ENCODE data around the gene BAHCC1. TPM values are rescaled to one million over a fixed set of nuclear protein-coding genes. Genes with fewer than 3 reads are reported as not detected.
A peak's percentile ranks its signal among the peaks of the same experiment; 100 is the strongest.

BAHCC1 gene
- total and polyA plus RNA-seq, 9 of the 15 experiments (the other 6 are each of a cell fraction or from before 2014, with no cell fraction given), result 0.14 to 26.9 (median 5.0) TPM

DNA sequence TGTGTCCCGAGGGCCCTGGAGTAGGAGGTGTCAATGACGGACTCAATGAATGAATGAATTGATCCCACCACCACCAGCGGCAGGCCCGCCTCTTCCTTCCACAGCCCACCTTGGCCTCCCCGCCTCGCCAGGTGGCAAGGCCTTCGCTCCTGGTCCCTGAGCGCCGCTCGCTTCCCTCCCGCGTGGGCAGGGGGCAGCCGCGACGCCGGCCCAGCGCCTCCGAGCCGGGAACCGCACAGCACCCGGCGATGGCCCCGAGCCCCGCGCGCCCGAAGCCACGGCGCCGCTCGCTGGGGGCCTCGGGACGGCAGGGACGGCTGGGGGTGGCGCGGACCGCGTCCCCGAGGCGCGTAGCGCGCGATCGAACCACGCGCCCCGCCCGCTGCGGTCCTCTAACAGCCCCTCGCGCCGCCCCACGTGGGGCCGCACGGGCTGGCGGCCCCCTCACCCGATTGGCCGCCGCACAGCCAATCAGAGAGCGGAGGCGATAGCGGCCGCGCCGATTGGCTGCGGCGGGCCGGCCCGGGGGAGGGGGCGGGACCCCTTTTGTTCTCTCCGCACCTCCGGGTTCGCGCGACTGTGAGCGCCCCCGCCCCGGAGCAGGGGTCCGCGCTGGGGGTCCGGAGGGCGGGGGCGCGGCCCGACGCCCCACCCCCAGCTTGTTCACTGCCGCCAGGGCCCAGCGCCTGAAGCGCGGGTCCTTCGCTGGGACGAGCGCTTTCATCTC, 86.0 kb downstream of the BAHCC1 start (continued):
- TF ChIP-seq, protein P1, sequence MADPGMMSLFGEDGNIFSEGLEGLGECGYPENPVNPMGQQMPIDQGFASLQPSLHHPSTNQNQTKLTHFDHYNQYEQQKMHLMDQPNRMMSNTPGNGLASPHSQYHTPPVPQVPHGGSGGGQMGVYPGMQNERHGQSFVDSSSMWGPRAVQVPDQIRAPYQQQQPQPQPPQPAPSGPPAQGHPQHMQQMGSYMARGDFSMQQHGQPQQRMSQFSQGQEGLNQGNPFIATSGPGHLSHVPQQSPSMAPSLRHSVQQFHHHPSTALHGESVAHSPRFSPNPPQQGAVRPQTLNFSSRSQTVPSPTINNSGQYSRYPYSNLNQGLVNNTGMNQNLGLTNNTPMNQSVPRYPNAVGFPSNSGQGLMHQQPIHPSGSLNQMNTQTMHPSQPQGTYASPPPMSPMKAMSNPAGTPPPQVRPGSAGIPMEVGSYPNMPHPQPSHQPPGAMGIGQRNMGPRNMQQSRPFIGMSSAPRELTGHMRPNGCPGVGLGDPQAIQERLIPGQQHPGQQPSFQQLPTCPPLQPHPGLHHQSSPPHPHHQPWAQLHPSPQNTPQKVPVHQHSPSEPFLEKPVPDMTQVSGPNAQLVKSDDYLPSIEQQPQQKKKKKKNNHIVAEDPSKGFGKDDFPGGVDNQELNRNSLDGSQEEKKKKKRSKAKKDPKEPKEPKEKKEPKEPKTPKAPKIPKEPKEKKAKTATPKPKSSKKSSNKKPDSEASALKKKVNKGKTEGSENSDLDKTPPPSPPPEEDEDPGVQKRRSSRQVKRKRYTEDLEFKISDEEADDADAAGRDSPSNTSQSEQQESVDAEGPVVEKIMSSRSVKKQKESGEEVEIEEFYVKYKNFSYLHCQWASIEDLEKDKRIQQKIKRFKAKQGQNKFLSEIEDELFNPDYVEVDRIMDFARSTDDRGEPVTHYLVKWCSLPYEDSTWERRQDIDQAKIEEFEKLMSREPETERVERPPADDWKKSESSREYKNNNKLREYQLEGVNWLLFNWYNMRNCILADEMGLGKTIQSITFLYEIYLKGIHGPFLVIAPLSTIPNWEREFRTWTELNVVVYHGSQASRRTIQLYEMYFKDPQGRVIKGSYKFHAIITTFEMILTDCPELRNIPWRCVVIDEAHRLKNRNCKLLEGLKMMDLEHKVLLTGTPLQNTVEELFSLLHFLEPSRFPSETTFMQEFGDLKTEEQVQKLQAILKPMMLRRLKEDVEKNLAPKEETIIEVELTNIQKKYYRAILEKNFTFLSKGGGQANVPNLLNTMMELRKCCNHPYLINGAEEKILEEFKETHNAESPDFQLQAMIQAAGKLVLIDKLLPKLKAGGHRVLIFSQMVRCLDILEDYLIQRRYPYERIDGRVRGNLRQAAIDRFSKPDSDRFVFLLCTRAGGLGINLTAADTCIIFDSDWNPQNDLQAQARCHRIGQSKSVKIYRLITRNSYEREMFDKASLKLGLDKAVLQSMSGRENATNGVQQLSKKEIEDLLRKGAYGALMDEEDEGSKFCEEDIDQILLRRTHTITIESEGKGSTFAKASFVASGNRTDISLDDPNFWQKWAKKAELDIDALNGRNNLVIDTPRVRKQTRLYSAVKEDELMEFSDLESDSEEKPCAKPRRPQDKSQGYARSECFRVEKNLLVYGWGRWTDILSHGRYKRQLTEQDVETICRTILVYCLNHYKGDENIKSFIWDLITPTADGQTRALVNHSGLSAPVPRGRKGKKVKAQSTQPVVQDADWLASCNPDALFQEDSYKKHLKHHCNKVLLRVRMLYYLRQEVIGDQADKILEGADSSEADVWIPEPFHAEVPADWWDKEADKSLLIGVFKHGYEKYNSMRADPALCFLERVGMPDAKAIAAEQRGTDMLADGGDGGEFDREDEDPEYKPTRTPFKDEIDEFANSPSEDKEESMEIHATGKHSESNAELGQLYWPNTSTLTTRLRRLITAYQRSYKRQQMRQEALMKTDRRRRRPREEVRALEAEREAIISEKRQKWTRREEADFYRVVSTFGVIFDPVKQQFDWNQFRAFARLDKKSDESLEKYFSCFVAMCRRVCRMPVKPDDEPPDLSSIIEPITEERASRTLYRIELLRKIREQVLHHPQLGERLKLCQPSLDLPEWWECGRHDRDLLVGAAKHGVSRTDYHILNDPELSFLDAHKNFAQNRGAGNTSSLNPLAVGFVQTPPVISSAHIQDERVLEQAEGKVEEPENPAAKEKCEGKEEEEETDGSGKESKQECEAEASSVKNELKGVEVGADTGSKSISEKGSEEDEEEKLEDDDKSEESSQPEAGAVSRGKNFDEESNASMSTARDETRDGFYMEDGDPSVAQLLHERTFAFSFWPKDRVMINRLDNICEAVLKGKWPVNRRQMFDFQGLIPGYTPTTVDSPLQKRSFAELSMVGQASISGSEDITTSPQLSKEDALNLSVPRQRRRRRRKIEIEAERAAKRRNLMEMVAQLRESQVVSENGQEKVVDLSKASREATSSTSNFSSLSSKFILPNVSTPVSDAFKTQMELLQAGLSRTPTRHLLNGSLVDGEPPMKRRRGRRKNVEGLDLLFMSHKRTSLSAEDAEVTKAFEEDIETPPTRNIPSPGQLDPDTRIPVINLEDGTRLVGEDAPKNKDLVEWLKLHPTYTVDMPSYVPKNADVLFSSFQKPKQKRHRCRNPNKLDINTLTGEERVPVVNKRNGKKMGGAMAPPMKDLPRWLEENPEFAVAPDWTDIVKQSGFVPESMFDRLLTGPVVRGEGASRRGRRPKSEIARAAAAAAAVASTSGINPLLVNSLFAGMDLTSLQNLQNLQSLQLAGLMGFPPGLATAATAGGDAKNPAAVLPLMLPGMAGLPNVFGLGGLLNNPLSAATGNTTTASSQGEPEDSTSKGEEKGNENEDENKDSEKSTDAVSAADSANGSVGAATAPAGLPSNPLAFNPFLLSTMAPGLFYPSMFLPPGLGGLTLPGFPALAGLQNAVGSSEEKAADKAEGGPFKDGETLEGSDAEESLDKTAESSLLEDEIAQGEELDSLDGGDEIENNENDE (IDR thresholded peaks at IDR 0.05; ENCODE audit: low read depth, low read length), result no peak
- TF ChIP-seq TFAM (CRISPR knock-in tag; conservative IDR thresholded peaks at IDR 0.05) (no peak), SREBF1 (IDR thresholded peaks at IDR 0.05; ENCODE audit: borderline replicate concordance, low read depth, low read length) (no peak), GTF2E2 (tag; IDR thresholded peaks at IDR 0.05) (no peak), MYNN (IDR thresholded peaks at IDR 0.05) (no peak), MYNN (CRISPR knock-in tag; IDR thresholded peaks at IDR 0.05) (no peak), CREBBP (IDR thresholded peaks at IDR 0.05; ENCODE audit: low read depth, low read length) (no peak), ZNF354B (CRISPR knock-in tag; IDR thresholded peaks at IDR 0.05) (no peak), ZNF699 (CRISPR knock-in tag; IDR thresholded peaks at IDR 0.05; ENCODE audit: insufficient replicate concordance) (no peak), GABPB1 (CRISPR knock-in tag; IDR thresholded peaks at IDR 0.05) (no peak), RFX7 (CRISPR knock-in tag; IDR thresholded peaks at IDR 0.05) (no peak), PTTG1 (tag; IDR thresholded peaks at IDR 0.05; ENCODE audit: low read depth) (no peak), NFATC3 (IDR thresholded peaks at IDR 0.05) (no peak), RBBP5 (IDR thresholded peaks at IDR 0.05; ENCODE audit: borderline replicate concordance, insufficient read depth, low read length, poor library complexity, severe bottlenecking) (peak; percentile 41), SLC30A9 (CRISPR knock-in tag; IDR thresholded peaks at IDR 0.05) (no peak), LEF1 (IDR thresholded peaks at IDR 0.05) (no peak)
- TF ChIP-seq, protein P2, sequence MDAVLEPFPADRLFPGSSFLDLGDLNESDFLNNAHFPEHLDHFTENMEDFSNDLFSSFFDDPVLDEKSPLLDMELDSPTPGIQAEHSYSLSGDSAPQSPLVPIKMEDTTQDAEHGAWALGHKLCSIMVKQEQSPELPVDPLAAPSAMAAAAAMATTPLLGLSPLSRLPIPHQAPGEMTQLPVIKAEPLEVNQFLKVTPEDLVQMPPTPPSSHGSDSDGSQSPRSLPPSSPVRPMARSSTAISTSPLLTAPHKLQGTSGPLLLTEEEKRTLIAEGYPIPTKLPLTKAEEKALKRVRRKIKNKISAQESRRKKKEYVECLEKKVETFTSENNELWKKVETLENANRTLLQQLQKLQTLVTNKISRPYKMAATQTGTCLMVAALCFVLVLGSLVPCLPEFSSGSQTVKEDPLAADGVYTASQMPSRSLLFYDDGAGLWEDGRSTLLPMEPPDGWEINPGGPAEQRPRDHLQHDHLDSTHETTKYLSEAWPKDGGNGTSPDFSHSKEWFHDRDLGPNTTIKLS (IDR thresholded peaks at IDR 0.05; ENCODE audit: borderline replicate concordance, low read depth), result peak; percentile 89
